ENCODE measurements around the gene VEPH1.
A peak's percentile ranks its signal among the peaks of the same experiment; 100 is the strongest.

VEPH1 gene

GRCh38 chr3:157242836-157243235 lies 260.4 kb downstream of the VEPH1 start:
- no peak for DNase-seq

- no peak for DNase-seq
Measured at GRCh38 chr3:157241599-157241998, 261.6 kb downstream of the VEPH1 start.

DNA sequence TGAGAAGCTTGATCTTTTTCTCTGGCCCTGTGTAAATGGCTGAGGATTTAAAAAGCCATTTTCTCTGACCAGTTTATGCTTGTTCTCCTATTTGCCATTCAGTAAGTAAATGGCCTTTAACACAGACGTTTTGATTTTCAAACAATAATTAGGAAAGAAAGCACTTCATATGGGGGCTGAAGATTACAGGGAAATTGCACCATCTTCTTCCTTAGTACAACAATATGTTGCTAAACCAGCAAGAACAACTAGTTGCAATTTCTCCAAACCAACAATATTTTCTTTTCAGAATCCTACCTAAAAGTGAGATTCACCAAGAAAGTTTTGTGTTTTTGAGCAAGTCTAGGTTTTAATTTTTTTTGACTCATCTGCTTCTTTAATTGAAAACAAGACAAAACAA lies 262.8 kb downstream of the VEPH1 start:
- DNase-seq = no peak

- peak; percentile 52 for DNase-seq
Measured at GRCh38 chr3:157239082-157239704, 264.0 kb downstream of the VEPH1 start.

GRCh38 chr3:157238457-157238856 lies 264.8 kb downstream of the VEPH1 start:
- peak; percentile 64 for DNase-seq

GRCh38 chr3:157237886-157238285 lies 265.3 kb downstream of the VEPH1 start:
- no peak for DNase-seq

- DNase-seq = no peak
Measured at GRCh38 chr3:157235291-157235690, 267.9 kb downstream of the VEPH1 start.

- no peak for DNase-seq
Measured at GRCh38 chr3:157233923-157234322, 269.3 kb downstream of the VEPH1 start.

GRCh38 chr3:157232141-157232540 lies 271.1 kb downstream of the VEPH1 start:
- DNase-seq = no peak

DNA sequence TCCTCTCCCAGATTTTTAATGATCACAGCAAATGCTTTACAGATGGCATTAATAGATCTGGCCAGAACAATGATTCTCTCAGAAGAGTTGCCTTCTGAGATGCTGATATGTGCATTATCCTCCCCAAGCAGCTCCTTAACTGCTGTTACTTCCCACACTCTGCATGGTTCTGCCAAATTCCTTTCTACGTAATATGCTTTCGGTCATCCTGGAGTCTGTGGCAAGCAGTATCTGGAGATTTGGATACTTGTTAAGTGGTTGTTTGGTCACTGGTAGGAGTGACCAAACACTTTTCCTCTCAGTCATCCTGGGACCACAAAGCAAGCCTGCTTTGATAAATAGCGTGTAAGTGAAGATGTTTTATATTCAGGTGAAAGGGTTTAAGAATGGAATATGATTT lies 272.1 kb downstream of the VEPH1 start:
- DNase-seq = peak; percentile 52

DNA sequence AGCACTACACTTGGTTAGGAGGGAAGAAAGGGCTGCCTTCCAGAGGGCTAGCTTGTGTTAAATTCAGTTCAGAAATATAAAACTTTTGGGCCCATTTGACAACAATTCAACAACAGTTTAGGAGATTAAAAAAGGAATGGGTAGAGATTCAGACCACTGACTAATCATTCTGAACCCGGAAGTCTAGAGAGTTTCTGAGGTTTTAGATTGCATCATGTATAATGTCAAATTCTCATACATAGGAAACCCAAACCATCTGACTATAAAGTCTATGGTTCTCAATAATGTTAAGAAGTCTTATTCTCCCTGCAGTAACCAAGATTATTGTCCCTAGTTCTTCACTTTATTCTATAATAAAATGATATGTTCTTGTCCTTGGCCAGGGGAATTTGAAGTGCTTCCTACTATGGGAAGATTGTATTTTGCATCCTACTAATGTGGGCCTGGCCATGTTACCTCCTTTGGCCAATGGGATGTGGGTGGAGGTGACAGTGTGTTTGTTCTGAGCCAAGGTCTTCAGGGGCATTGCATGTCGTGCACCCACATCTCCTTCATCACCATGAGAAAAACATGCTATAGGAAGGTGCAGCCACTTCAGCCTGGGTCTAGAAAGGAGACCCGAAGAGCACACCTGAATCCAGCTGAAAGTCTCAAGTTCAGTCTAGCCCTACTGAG lies 276.9 kb downstream of the VEPH1 start:
- peak; percentile 54 for DNase-seq

GRCh38 chr3:157225001-157225400 lies 278.2 kb downstream of the VEPH1 start:
- DNase-seq = no peak

- no peak for DNase-seq
Measured at GRCh38 chr3:157220883-157221282, 282.3 kb downstream of the VEPH1 start.

GRCh38 chr3:157220211-157220610 lies 283.0 kb downstream of the VEPH1 start:
- DNase-seq = no peak

GRCh38 chr3:157219215-157219614 lies 284.0 kb downstream of the VEPH1 start:
- no peak for DNase-seq

All from fibroblast of skin of right quadriceps (primary cell).